MM.1S (cell line): ENCODE measurements around the gene XRCC3.

Source experiments
- EZH2 ChIP-seq: fragments of 300-600 bp; sonication (generic); optimal IDR thresholded peaks from 2 replicates; pipeline ENCODE3; 2017; ENCODE audit warnings: low read depth, mild to moderate bottlenecking, antibody characterized with exemption, low read length, mixed read lengths
- EZH2phosphoT487 ChIP-seq: fragments of 300-600 bp; sonication (generic); IDR thresholded peaks from 2 replicates; pipeline ENCODE4 v1.6.1; 2018; ENCODE audit warnings: antibody characterized with exemption, low read length
- TF ChIP-seq, protein P1 (sequence below): fragments of 300-600 bp; sonication (generic); IDR thresholded peaks from 2 replicates; pipeline ENCODE4 v1.5.1; 2016; ENCODE audit warnings: antibody characterized with exemption, low read length, mixed read lengths

DNA sequence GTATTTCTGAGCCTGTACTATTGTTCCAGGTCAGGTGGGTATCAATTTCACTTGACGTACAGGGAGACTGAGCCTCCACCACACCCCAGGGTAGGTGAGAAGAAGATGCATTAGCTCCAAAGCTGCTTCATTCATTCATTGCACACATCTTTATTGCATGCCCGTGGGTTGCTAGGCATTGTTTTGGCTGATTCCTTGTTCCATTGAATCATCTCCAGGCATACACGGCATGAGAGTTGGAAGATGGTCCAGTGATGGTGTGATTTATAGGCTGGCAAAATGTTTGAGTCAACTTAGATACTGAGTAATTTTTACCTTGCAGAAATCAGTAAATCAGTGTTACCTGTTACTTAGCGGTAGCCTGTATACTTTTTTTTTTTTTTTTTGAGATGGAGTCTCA is 65.0 kb downstream of the XRCC3 start:
- no peak for TF ChIP-seq EZH2
- TF ChIP-seq, protein P1, sequence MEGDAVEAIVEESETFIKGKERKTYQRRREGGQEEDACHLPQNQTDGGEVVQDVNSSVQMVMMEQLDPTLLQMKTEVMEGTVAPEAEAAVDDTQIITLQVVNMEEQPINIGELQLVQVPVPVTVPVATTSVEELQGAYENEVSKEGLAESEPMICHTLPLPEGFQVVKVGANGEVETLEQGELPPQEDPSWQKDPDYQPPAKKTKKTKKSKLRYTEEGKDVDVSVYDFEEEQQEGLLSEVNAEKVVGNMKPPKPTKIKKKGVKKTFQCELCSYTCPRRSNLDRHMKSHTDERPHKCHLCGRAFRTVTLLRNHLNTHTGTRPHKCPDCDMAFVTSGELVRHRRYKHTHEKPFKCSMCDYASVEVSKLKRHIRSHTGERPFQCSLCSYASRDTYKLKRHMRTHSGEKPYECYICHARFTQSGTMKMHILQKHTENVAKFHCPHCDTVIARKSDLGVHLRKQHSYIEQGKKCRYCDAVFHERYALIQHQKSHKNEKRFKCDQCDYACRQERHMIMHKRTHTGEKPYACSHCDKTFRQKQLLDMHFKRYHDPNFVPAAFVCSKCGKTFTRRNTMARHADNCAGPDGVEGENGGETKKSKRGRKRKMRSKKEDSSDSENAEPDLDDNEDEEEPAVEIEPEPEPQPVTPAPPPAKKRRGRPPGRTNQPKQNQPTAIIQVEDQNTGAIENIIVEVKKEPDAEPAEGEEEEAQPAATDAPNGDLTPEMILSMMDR, result no peak
- no peak for TF ChIP-seq EZH2phosphoT487
